Activated CD4-positive, alpha-beta T cell treated with anti-CD3 and anti-CD28 coated beads, Interleukin-2, amount 10 ng/mL, durations not matched to agents 7 days and 5 days (primary cell): ENCODE data around the gene SLC25A23. TPM values are rescaled to one million over a fixed set of nuclear protein-coding genes. Genes with fewer than 3 reads are reported as not detected.

Experiments used
- CTCF ChIA-PET: fragments of 350-600 bp; sonication (Branson Sonifier 250); formaldehyde crosslinking; loops from one replicate; lab custom pipeline; 2021; ENCODE audit warnings: antibody characterized with exemption; lab: Charles Lee
- POLR2A ChIA-PET: fragments of 350-600 bp; sonication (Branson Sonifier 250); formaldehyde crosslinking; loops from one replicate; lab custom pipeline; 2021; ENCODE audit warnings: antibody characterized with exemption; lab: Charles Lee
- DNase-seq: peaks from one replicate; pipeline ENCODE4 v3.0.0-alpha.2; 2020
- H3K27ac Mint-ChIP-seq: one replicate; pipeline ENCODE4 v1.8.0; 2021; ENCODE audit warnings: mild to moderate bottlenecking, moderate library complexity, mixed read lengths
- H3K27me3 Mint-ChIP-seq: one replicate; pipeline ENCODE4 v1.8.0; 2021; ENCODE audit warnings: mixed read lengths
- H3K36me3 Mint-ChIP-seq: one replicate; pipeline ENCODE4 v1.8.0; 2021; ENCODE audit warnings: low read depth, mixed read lengths
- H3K4me1 Mint-ChIP-seq: one replicate; pipeline ENCODE4 v1.8.0; 2021; ENCODE audit warnings: mixed read lengths
- H3K4me3 Mint-ChIP-seq: one replicate; pipeline ENCODE4 v1.8.0; 2021; ENCODE audit warnings: mild to moderate bottlenecking, moderate library complexity, mixed read lengths
- H3K9me3 Mint-ChIP-seq: one replicate; pipeline ENCODE4 v1.8.0; 2021; ENCODE audit warnings: mixed read lengths
- total RNA-seq, 2 experiments: library from RNA; stranded (reverse); gene quantifications; one replicate each; pipeline ENCODE4 v1.2.3, GENCODE V29; 2021

Gene SLC25A23
- total RNA-seq, 2 experiments from 2014 or later, result 19.4 to 24.8 TPM

DNA sequence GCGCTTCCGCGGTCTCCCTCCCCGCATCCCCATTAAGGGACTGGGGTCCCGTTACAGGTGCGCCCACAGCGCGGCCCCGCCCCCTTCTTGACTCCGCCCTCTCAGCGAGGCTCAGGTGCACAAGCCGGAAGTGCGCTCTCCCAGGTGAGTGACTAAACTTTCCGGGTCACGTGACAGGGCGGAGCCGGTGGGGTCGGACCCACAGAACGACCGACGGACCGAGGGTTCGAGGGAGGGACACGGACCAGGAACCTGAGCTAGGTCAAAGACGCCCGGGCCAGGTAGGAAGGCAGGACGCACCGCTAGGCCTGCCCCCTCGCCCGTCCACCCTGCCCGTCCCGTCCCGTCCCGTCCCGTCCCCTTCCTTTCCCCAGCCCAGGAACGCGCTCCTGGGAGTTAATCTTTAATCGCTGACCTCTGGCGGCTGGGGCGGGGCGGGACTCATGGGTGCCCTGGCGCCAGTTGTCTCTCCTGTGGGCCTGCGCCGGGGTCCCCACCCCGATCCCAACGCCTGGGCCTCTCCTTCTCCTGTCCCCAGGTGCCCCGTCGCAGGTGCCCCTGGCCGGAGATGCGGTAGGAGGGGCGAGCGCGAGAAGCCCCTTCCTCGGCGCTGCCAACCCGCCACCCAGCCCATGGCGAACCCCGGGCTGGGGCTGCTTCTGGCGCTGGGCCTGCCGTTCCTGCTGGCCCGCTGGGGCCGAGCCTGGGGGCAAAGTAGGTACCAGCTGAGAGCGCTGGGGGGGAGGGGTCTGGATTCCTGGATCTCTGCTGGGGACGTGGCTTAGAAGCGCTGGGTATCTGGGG is 4.7 kb upstream of the SLC25A23 start, which contains the start of gene CRB3:
Gene CRB3, plus strand, starts transcription at position 202 of the 804 bp plus-strand sequence. Its CDS starts 431 bp downstream, at position 633.
- Mint-ChIP-seq H3K4me3 (no peak within 1 kb of the TSS), H3K9me3 (no peaks in the 10 kb centered on the region), H3K36me3 (peaks cover 12% of the 10 kb centered on the region), H3K4me1 (peaks cover 20% of the 10 kb centered on the region), H3K27ac (no peak within 1 kb of the TSS), H3K27me3 (no peaks in the 10 kb centered on the region)
- DNase-seq, result peak; percentile 35
- POLR2A ChIA-PET, result no interaction called here
- CTCF ChIA-PET, result no interaction called here

GRCh38 chr19:6460099-6460884 is 700 bp upstream of the SLC25A23 start:
- DNase-seq, result peak; percentile 98
- Mint-ChIP-seq H3K27me3 (no peaks in the 10 kb centered on the region), H3K9me3 (peaks cover 6% of the 10 kb centered on the region), H3K27ac (peak overlapping the region; percentile 89), H3K36me3 (peaks cover 15% of the 10 kb centered on the region), H3K4me1 (peaks cover 27% of the 10 kb centered on the region), H3K4me3 (peak overlapping the region; percentile 93)
- ChIA-PET POLR2A (no interaction called here), CTCF (interaction anchor here (0.7 kb wide), 1 partner anchor 306 kb away, joined by 3 read pairs; no protein-coding TSS in a partner anchor)

GRCh38 chr19:6458695-6459261 is 814 bp downstream of the SLC25A23 start:
- CTCF ChIA-PET, result interaction anchor here (1.6 kb wide), 1 partner anchor 22 kb away, joined by 3 read pairs; no protein-coding TSS in a partner anchor
- POLR2A ChIA-PET, result no interaction called here
- peaks cover 16% of the 10 kb centered on the region for H3K9me3 Mint-ChIP-seq

DNA sequence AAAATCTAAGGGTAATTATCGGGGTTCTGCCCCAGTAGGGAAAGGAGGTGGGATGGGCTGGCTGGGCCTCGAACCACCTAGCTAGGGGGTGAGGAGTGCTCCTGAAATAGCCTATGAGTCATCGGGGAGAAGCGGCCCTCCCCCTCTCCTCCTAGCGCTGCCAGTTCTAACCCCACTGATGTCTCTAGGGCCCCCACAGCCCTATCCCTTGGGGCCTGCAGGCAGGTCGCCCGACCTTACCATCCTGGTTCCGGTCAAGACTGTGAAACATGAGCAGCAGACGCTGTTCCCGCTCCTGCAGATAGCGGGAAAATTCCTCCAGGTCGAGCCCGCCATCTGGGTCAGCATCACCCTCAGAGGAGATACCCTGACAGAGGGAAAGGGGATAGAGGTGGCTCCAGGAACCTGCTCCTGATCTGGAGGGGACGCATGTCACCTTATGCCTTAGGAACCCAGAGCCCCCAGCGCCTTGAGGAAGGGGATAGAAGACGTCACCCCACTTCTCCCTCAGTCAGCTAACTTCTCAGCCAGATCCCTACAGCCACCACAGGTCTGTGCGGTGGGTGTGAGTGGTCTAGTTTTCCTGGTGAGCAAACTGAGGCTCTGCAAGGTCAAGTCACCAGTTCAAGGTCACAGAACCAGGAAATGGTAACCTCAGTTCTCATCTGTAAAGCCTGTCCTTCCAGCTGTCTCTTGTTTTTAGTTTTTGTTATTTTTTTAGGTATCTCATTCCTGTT is 1.5 kb downstream of the SLC25A23 start:
- Mint-ChIP-seq H3K36me3 (peaks cover 37% of the 10 kb centered on the region), H3K4me1 (peaks cover 18% of the 10 kb centered on the region), H3K9me3 (peaks cover 20% of the 10 kb centered on the region), H3K27me3 (no peaks in the 10 kb centered on the region), H3K27ac (peak overlapping the region; percentile 77), H3K4me3 (peak overlapping the region; percentile 82)
- CTCF ChIA-PET, result interaction anchor here (1.6 kb wide), 1 partner anchor 21 kb away, joined by 3 read pairs; no protein-coding TSS in a partner anchor
- DNase-seq, result no peak
- POLR2A ChIA-PET, result no interaction called here

More at GRCh38 chr19:6458695-6459261, 814 bp downstream of the SLC25A23 start:
- peak overlapping the region; percentile 77 for H3K27ac Mint-ChIP-seq
- peak overlapping the region; percentile 82 for H3K4me3 Mint-ChIP-seq
- H3K4me1 Mint-ChIP-seq, result peaks cover 18% of the 10 kb centered on the region
- H3K27me3 Mint-ChIP-seq, result no peaks in the 10 kb centered on the region
- H3K36me3 Mint-ChIP-seq, result peaks cover 30% of the 10 kb centered on the region
- DNase-seq, result no peak

DNA sequence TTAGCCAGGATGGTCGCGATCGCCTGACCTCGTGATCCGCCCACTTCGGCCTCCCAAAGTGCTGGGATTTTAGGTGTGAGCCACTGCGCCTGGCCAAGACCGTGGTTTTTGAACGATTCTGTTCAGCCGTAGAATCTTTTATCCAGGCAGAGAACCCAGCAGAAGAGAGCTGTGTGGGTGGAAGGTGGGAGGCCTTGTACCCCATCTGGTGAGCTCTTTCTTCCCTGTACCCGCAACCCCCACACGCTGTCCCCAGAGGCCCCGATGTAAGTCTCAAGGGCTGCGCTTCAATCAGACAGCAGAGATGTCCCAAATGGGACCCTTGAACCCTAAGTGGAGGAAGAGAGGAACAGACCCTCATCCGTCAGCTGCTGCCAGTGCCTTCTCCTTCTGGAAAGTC is 3.7 kb downstream of the SLC25A23 start:
- Mint-ChIP-seq H3K9me3 (peaks cover 20% of the 10 kb centered on the region), H3K27ac (no peak overlapping the region), H3K36me3 (peaks cover 47% of the 10 kb centered on the region), H3K4me1 (peaks cover 12% of the 10 kb centered on the region), H3K4me3 (no peak overlapping the region), H3K27me3 (no peaks in the 10 kb centered on the region)
- DNase-seq, result no peak
- POLR2A ChIA-PET, result no interaction called here
- CTCF ChIA-PET, result interaction anchor here (0.6 to 1.3 kb wide), 2 partner anchors 25 to 26 kb away, joined by 3 read pairs; partner anchors contain the start of gene DENND1C

- peaks cover 47% of the 10 kb centered on the region for H3K36me3 Mint-ChIP-seq
- H3K4me3 Mint-ChIP-seq, result no peak overlapping the region
- H3K27me3 Mint-ChIP-seq, result no peaks in the 10 kb centered on the region
- ChIA-PET CTCF (interaction anchor here (0.6 to 0.7 kb wide), 2 partner anchors 28 to 325 kb away, joined by 3 to 5 read pairs; no protein-coding TSS in a partner anchor), POLR2A (no interaction called here)
- H3K9me3 Mint-ChIP-seq, result peaks cover 20% of the 10 kb centered on the region
- peaks cover 6% of the 10 kb centered on the region for H3K4me1 Mint-ChIP-seq
- H3K27ac Mint-ChIP-seq, result no peak overlapping the region
- DNase-seq, result no peak
Measured at GRCh38 chr19:6453951-6454565, 5.5 kb downstream of the SLC25A23 start.

- peaks cover 47% of the 10 kb centered on the region for H3K36me3 Mint-ChIP-seq
- H3K27me3 Mint-ChIP-seq, result no peaks in the 10 kb centered on the region
Measured at GRCh38 chr19:6452899-6453298, 6.7 kb downstream of the SLC25A23 start.

GRCh38 chr19:6452223-6452614 is 7.4 kb downstream of the SLC25A23 start:
- no peak overlapping the region for H3K4me3 Mint-ChIP-seq
- CTCF ChIA-PET, result interaction anchor here (0.6 kb wide), 1 partner anchor 370 kb away, joined by 3 read pairs; no protein-coding TSS in a partner anchor
- no peak for DNase-seq
- H3K27ac Mint-ChIP-seq, result no peak overlapping the region
- POLR2A ChIA-PET, result no interaction called here
- peaks cover 44% of the 10 kb centered on the region for H3K36me3 Mint-ChIP-seq
- H3K4me1 Mint-ChIP-seq, result no peaks in the 10 kb centered on the region
- H3K9me3 Mint-ChIP-seq, result peaks cover 20% of the 10 kb centered on the region
- H3K27me3 Mint-ChIP-seq, result no peaks in the 10 kb centered on the region

More at GRCh38 chr19:6452899-6453298, 6.7 kb downstream of the SLC25A23 start:
- Mint-ChIP-seq H3K4me1 (no peaks in the 10 kb centered on the region), H3K27ac (no peak overlapping the region), H3K4me3 (no peak overlapping the region), H3K9me3 (peaks cover 20% of the 10 kb centered on the region)
- ChIA-PET CTCF (interaction anchor here (0.6 kb wide), 1 partner anchor 370 kb away, joined by 3 read pairs; no protein-coding TSS in a partner anchor), POLR2A (no interaction called here)
- DNase-seq, result no peak

- CTCF ChIA-PET, result interaction anchor here (0.6 kb wide), 1 partner anchor 1157 kb away, joined by 3 read pairs; no protein-coding TSS in a partner anchor
- no peak overlapping the region for H3K27ac Mint-ChIP-seq
- POLR2A ChIA-PET, result no interaction called here
Measured at GRCh38 chr19:6451583-6452222, 7.9 kb downstream of the SLC25A23 start.

GRCh38 chr19:6450166-6450565 is 9.4 kb downstream of the SLC25A23 start:
- Mint-ChIP-seq H3K4me1 (no peaks in the 10 kb centered on the region), H3K9me3 (peaks cover 14% of the 10 kb centered on the region), H3K27ac (no peak overlapping the region), H3K27me3 (no peaks in the 10 kb centered on the region), H3K36me3 (peaks cover 31% of the 10 kb centered on the region), H3K4me3 (no peak overlapping the region)
- ChIA-PET POLR2A (no interaction called here), CTCF (interaction anchor here (0.6 kb wide), 1 partner anchor 717 kb away, joined by 3 read pairs; no protein-coding TSS in a partner anchor)
- DNase-seq, result no peak

More at GRCh38 chr19:6451583-6452222, 7.9 kb downstream of the SLC25A23 start:
- peaks cover 44% of the 10 kb centered on the region for H3K36me3 Mint-ChIP-seq
- no peak overlapping the region for H3K4me3 Mint-ChIP-seq
- peaks cover 20% of the 10 kb centered on the region for H3K9me3 Mint-ChIP-seq
- H3K4me1 Mint-ChIP-seq, result no peaks in the 10 kb centered on the region
- DNase-seq, result no peak
- H3K27me3 Mint-ChIP-seq, result no peaks in the 10 kb centered on the region

DNA sequence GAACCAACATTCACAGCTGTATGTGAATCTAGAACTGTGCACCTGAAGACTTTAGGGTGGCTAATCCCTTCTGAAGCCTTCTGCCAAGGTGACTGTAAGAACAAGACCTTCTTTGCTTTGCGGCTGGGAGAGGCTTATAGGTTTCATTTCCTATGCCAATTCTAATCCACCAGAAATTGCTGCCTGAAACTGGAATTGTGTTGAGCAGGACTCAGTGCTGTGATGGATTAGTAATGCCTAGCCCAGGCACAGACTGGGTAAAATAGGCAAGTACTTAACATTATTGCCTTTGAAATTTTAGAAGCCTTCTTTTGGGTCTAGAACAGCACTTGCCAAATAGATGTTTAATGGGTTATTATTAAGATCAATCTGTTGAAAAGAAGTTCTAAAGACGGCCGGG is 11.5 kb downstream of the SLC25A23 start:
- Mint-ChIP-seq H3K9me3 (no peaks in the 10 kb centered on the region), H3K36me3 (peaks cover 10% of the 10 kb centered on the region), H3K27ac (no peak overlapping the region), H3K4me1 (no peaks in the 10 kb centered on the region), H3K4me3 (no peak overlapping the region), H3K27me3 (no peaks in the 10 kb centered on the region)
- ChIA-PET CTCF (no interaction called here), POLR2A (no interaction called here)
- no peak for DNase-seq
